Dermis blood vessel endothelial cell (primary cell): ENCODE results near the gene DYNC1LI1. TPM values are rescaled to one million over a fixed set of nuclear protein-coding genes. Genes with fewer than 3 reads are reported as not detected.
A peak's percentile ranks its signal among the peaks of the same experiment; 100 is the strongest.
"Not testable (repeated sequence)": the region's sequence is repeated elsewhere in the genome, so short reads cannot be mapped to it uniquely, and the experiment has no call there.

Source experiments
- DNase-seq: peaks from one replicate; pipeline ENCODE4 v3.0.0; 2010
- total RNA-seq: library from RNA; depleted of rRNA; stranded (reverse); fragments of >200 nt; gene quantifications from 2 replicates; pipeline ENCODE4 v1.2.3, GENCODE V29; 2014

Gene DYNC1LI1
- total RNA-seq, 1 donor from 2014 or later = 49.0 TPM

GRCh38 chr3:32578669-32579068, 8.0 kb upstream of the DYNC1LI1 start:
- not testable (repeated sequence) for DNase-seq

- peak; percentile 10 for DNase-seq
These were observed 7.2 kb upstream of the DYNC1LI1 start for GRCh38 chr3:32577581-32578556.

- no peak for DNase-seq
These were observed 6.5 kb upstream of the DYNC1LI1 start for GRCh38 chr3:32577174-32577573.

- no peak for DNase-seq
These were observed 4.9 kb upstream of the DYNC1LI1 start for GRCh38 chr3:32575451-32576113.

GRCh38 chr3:32571192-32571485, 481 bp upstream of the DYNC1LI1 start:
- DNase-seq = no peak

- DNase-seq = peak; percentile 64
These were observed 878 bp downstream of the DYNC1LI1 start for GRCh38 chr3:32569540-32570420.

- DNase-seq = no peak
These were observed 1.7 kb downstream of the DYNC1LI1 start for GRCh38 chr3:32568953-32569352.

GRCh38 chr3:32564195-32564594, 6.5 kb downstream of the DYNC1LI1 start:
- no peak for DNase-seq

- DNase-seq = no peak
These were observed 8.0 kb downstream of the DYNC1LI1 start for GRCh38 chr3:32562640-32563039.

GRCh38 chr3:32557640-32558352, 12.9 kb downstream of the DYNC1LI1 start:
- no peak for DNase-seq

- no peak for DNase-seq
These were observed 14.3 kb downstream of the DYNC1LI1 start for GRCh38 chr3:32556332-32556731.

- no peak for DNase-seq
These were observed 16.7 kb downstream of the DYNC1LI1 start for GRCh38 chr3:32553973-32554372.

GRCh38 chr3:32553459-32553858, 17.2 kb downstream of the DYNC1LI1 start:
- no peak for DNase-seq

GRCh38 chr3:32552013-32552412, 18.6 kb downstream of the DYNC1LI1 start:
- no peak for DNase-seq

- no peak for DNase-seq
These were observed 19.2 kb downstream of the DYNC1LI1 start for GRCh38 chr3:32551496-32551895.

- no peak for DNase-seq
These were observed 19.6 kb downstream of the DYNC1LI1 start for GRCh38 chr3:32551087-32551486.

GRCh38 chr3:32545305-32545704, 25.4 kb downstream of the DYNC1LI1 start:
- no peak for DNase-seq

GRCh38 chr3:32544894-32545293, 25.8 kb downstream of the DYNC1LI1 start:
- no peak for DNase-seq

- DNase-seq = no peak
These were observed 27.9 kb downstream of the DYNC1LI1 start for GRCh38 chr3:32542807-32543206.

GRCh38 chr3:32540899-32541298, 29.8 kb downstream of the DYNC1LI1 start:
- DNase-seq = no peak

GRCh38 chr3:32532434-32532833, 38.2 kb downstream of the DYNC1LI1 start:
- DNase-seq = no peak

GRCh38 chr3:32531010-32531647, 39.5 kb downstream of the DYNC1LI1 start:
- DNase-seq = no peak
